Right atrium auricular region (tissue), 2 donors: Measurements from ENCODE around the gene FAM156A. TPM values are rescaled to one million over a fixed set of nuclear protein-coding genes. Genes with fewer than 3 reads are reported as not detected.
"Not testable (repeated sequence)": the region's sequence is repeated elsewhere in the genome, so short reads cannot be mapped to it uniquely, and the experiment has no call there.

Experiments
- DNase-seq: peaks from one replicate; pipeline ENCODE4 v3.0.0-alpha.2; 2019; ENCODE audit warnings: low spot score
- H3K27ac ChIP-seq, 2 donors: fragments of 200-600 bp; sonication (generic); 1 replicate in 1 of 2; 2 replicates in 1 of 2; pipeline ENCODE4 v1.5.1; 2016 to 2019
- H3K27me3 ChIP-seq, 2 donors: fragments of 200-600 bp; sonication (generic); one replicate each; pipeline versions ENCODE4 v1.5.1 to v1.6.0; 2017 to 2019
- H3K36me3 ChIP-seq: fragments of 200-600 bp; sonication (generic); one replicate; pipeline ENCODE4 v1.5.1; 2016
- H3K4me1 ChIP-seq, 2 donors: fragments of 200-600 bp; sonication (generic); one replicate each; pipeline versions ENCODE4 v1.5.1 to v1.6.0; 2017 to 2019
- H3K4me3 ChIP-seq, 2 donors: fragments of 200-600 bp; sonication (generic); 1 replicate in 1 of 2; 2 replicates in 1 of 2; pipeline ENCODE4 v1.5.1; 2017 to 2019; ENCODE audit warnings: mild to moderate bottlenecking in 1 of 2, moderate library complexity in 1 of 2
- H3K9me3 ChIP-seq, 2 donors: fragments of 200-600 bp; sonication (generic); one replicate each; pipeline ENCODE4 v1.5.1; 2019
- total RNA-seq, 2 donors: library from RNA; depleted of rRNA; stranded (reverse); fragments of >200 nt; gene quantifications; one replicate each; pipeline ENCODE4 v1.1.0, GENCODE V29; 2016
- TF ChIP-seq, protein P1 (sequence below), 2 donors: fragments of 200-600 bp; sonication (generic); IDR thresholded peaks; one replicate each; pipeline ENCODE4 v1.5.1; 2019; ENCODE audit warnings: antibody characterized with exemption in 2 of 2

FAM156A gene
- total RNA-seq, 2 donors from 2014 or later: 4.3 to 8.7 TPM

DNA sequence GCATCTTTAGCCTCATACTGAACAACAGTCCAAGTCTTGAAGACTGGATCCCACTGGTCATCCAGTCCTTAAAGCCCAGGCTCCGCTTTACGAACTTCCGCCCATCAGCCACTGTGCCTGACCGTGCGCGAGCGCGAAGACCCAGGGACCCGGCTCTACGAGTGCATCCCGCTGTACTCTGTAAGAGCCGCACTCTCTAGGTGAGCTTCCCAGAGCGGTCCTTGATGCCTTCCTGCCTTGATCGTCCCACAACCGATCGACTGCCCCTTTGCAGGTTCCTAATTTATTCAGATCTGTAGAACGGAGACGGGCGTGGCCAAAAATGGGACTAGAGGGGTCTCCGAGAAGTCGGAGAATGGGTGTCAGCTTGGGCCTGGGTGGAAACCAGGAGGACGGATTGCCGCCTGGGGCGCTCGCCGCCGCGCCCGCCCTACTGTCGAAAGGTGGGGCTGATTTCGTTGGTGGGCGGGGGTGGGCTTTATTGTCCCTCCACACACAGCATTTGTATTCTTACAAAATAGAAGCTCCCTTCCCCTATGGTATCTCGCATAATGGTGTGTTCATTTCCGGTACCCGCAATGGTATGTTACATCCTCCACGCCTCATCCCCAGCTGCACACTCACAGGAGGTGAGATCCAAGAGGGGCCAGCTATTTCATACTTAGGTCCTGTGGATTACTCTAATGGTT, 42.3 kb upstream of the FAM156A start:
- Histone ChIP-seq H3K36me3 (no peaks in the 10 kb centered on the region), H3K9me3 (no peaks in the 10 kb centered on the region), H3K4me1 (peaks cover 0 to 13% of the 10 kb centered on the region in 2 donors), H3K4me3 (no peak overlapping the region), H3K27me3 (peaks cover 0 to 6% of the 10 kb centered on the region in 2 donors), H3K27ac (no peak overlapping the region)
- TF ChIP-seq, protein P1, sequence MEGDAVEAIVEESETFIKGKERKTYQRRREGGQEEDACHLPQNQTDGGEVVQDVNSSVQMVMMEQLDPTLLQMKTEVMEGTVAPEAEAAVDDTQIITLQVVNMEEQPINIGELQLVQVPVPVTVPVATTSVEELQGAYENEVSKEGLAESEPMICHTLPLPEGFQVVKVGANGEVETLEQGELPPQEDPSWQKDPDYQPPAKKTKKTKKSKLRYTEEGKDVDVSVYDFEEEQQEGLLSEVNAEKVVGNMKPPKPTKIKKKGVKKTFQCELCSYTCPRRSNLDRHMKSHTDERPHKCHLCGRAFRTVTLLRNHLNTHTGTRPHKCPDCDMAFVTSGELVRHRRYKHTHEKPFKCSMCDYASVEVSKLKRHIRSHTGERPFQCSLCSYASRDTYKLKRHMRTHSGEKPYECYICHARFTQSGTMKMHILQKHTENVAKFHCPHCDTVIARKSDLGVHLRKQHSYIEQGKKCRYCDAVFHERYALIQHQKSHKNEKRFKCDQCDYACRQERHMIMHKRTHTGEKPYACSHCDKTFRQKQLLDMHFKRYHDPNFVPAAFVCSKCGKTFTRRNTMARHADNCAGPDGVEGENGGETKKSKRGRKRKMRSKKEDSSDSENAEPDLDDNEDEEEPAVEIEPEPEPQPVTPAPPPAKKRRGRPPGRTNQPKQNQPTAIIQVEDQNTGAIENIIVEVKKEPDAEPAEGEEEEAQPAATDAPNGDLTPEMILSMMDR (IDR thresholded peaks at IDR 0.05): no peak
- DNase-seq: peak; percentile 46

DNA sequence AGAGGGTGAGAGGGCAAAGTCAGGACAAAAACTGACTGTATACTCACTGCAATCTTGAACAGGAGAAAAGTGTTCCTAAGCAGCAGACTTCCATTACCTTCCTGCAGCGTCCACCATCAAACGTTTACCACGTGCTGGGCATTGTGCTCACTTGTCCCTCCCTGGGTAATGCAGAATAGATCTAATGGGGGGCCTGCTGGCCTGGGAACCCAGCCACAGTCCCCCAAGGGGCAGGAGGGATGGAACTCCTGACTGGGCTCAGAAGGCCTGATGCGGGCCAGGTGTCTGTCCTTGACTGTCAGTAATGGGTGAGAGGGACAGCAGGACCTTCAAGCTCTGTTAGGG, 37.6 kb upstream of the FAM156A start:
- H3K9me3 ChIP-seq: no peaks in the 10 kb centered on the region
- TF ChIP-seq, protein P1 (IDR thresholded peaks at IDR 0.05): peak in 1 of 2 donors; percentile 1
- no peaks in the 10 kb centered on the region for H3K36me3 ChIP-seq
- H3K27me3 ChIP-seq: no peaks in the 10 kb centered on the region
- peak overlapping the region; percentile 83 to 88 for H3K27ac ChIP-seq
- no peak for DNase-seq
- H3K4me1 ChIP-seq: peaks cover 0 to 18% of the 10 kb centered on the region in 2 donors
- peak overlapping the region in 1 of 2 donors; percentile 58 for H3K4me3 ChIP-seq

DNA sequence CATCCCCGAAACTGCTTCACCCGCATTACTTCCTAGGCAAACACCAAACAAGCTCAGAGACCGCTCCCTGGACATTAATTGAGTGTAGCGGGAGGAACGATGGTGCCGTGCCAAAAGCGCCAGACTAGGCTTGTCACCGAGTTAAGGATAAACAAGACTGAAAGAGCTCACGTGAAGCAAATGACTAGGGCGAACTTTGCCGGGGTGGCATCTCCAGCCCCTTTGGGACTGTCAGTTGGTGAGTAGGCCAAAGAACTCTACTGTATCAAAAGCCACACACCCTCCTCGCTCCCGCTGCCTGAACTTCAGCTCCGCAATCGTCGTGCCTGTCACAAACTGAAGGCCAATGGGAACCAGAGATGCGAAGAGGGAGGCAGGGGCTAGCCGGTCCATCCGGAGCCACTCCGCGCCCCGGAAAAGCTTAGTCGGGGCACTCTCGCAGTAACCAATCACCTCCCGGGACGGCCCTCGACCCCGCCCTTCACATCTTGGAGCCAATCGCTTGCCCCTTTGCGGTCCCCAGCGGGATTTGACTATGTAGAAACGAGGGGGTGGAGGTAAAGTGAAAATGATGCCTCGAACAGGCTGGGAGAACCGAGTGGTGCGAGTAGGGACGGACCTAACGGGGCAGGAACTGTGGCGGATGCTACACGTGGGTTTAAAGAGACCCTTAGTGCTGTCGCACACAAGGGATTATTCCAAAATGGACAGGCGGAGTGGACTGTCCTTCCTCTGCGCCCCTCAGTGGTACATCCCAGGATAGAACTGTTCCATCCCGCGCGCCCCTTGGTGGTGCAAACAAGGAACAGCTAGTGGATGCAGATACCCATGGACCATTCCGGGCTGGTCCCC, 37.0 kb upstream of the FAM156A start:
- peak overlapping the region; percentile 83 to 88 for H3K27ac ChIP-seq
- H3K9me3 ChIP-seq: no peaks in the 10 kb centered on the region
- no peaks in the 10 kb centered on the region for H3K36me3 ChIP-seq
- TF ChIP-seq, protein P1 (IDR thresholded peaks at IDR 0.05): peak; percentile 52 to 76
- H3K27me3 ChIP-seq: no peaks in the 10 kb centered on the region
- H3K4me1 ChIP-seq: peaks cover 0 to 18% of the 10 kb centered on the region in 2 donors
- H3K4me3 ChIP-seq: peak overlapping the region; percentile 51 to 58
- peak; percentile 95 for DNase-seq

DNA sequence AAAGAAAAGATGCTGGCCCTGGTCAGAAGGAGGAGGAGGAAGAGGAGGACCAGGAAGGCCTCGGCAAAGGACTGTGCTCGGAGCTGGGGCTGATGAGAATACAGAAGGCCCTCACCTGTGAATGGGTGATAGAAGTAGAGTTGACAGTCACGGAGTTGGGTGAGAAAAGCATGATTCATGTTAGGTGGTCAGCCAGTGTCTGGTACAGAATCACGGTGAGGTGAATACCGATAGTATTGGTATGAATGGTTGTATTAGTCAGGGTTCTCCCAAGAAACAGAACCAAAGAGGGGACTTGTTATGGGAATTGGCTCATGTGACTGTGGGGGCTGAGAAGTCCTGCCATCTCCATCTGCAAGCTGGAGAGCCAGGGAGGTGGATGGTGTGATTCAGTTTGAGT, 32.5 kb upstream of the FAM156A start:
- peaks cover 0 to 26% of the 10 kb centered on the region in 2 donors for H3K4me1 ChIP-seq
- peak; percentile 13 for DNase-seq
- H3K36me3 ChIP-seq: no peaks in the 10 kb centered on the region
- no peak overlapping the region for H3K4me3 ChIP-seq
- no peak overlapping the region for H3K27ac ChIP-seq
- no peaks in the 10 kb centered on the region for H3K27me3 ChIP-seq
- no peaks in the 10 kb centered on the region for H3K9me3 ChIP-seq
- TF ChIP-seq, protein P1 (IDR thresholded peaks at IDR 0.05): no peak

DNA sequence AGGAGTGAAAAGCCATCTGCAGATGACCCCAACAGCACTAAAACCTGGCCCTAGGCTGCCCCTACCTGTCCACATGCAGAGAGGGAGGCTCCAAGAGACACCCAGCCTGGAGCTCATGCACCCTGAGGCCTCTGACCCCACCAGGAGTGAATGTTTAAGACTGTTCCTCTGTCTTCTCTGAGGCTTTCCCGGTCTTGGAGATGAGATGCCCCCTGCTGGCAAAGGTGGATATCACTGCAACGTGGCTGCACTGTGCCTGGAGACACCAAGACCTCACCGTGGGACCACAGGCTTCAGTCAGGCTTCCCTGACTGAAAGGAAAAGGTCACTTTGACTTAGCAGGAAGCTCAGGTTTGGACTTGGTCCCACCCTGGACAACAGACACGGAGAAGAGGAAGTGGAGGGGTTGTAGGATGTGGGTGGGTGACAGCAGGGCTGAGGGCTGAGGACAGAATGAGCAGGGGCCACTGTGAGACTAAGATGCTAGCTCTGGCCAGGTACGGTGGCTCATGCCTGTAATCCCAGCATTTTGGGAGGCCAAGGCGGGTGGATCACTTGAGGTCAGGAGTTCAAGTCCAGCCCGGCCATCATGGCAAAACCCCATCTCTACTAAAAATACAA, 31.8 kb upstream of the FAM156A start:
- Histone ChIP-seq H3K4me1 (peaks cover 0 to 25% of the 10 kb centered on the region in 2 donors), H3K27ac (peak overlapping the region; percentile 38 to 46)
- H3K27me3 ChIP-seq, H3K9me3 ChIP-seq, H3K4me3 ChIP-seq, H3K36me3 ChIP-seq: not testable (repeated sequence)
- TF ChIP-seq, protein P1 (IDR thresholded peaks at IDR 0.05): peak; percentile 38 to 71
- peak; percentile 77 for DNase-seq
